ENCODE measurements around the gene SRMS. TPM values are rescaled to one million over a fixed set of nuclear protein-coding genes. Genes with fewer than 3 reads are reported as not detected.

Gene SRMS
- total RNA-seq, 4 donors from 2014 or later, result not detected

DNA sequence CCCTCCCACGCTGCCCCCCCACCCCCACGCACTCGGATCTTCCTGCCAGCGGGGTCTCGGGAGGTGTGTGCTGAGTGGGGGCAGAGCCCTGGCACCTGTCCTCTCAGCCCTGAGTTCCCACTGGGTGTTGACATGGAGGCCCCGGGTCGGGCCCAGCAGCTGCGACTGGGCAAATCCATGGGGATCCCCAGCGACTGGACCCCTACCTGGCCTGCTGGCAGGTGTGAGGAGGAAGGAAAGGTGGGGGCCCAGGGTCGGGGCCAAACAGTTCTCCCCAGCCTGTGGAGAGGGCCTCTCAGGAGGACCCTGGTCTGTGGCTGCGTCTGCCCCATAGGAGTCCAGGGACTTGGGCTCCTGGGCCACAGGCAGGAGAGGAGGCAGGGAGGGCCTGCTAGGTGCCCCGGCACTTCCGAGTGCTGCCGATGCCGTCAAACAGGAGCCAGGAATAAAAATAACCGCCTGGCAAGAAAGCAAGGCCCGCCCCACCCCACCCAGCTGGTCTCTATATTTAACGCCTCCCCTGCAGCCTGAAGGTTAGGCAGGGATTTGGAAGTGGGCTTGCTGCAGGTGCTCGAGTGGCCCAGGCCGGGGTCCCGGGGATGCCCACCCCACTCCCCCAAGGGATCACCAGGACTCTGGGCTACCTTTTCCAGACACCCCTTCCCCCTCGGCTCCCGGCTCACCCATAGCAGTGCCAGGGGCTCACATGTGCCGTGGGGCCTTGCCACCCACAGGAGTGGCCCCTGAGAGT is 47.2 kb downstream of the SRMS start:
- ATAC-seq (ENCODE audit: low FRiP score), result no peak
- DNase-seq (ENCODE audit: low spot score), result no peak
- TF ChIP-seq, protein P1, sequence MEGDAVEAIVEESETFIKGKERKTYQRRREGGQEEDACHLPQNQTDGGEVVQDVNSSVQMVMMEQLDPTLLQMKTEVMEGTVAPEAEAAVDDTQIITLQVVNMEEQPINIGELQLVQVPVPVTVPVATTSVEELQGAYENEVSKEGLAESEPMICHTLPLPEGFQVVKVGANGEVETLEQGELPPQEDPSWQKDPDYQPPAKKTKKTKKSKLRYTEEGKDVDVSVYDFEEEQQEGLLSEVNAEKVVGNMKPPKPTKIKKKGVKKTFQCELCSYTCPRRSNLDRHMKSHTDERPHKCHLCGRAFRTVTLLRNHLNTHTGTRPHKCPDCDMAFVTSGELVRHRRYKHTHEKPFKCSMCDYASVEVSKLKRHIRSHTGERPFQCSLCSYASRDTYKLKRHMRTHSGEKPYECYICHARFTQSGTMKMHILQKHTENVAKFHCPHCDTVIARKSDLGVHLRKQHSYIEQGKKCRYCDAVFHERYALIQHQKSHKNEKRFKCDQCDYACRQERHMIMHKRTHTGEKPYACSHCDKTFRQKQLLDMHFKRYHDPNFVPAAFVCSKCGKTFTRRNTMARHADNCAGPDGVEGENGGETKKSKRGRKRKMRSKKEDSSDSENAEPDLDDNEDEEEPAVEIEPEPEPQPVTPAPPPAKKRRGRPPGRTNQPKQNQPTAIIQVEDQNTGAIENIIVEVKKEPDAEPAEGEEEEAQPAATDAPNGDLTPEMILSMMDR (IDR thresholded peaks at IDR 0.05), result no peak

DNA sequence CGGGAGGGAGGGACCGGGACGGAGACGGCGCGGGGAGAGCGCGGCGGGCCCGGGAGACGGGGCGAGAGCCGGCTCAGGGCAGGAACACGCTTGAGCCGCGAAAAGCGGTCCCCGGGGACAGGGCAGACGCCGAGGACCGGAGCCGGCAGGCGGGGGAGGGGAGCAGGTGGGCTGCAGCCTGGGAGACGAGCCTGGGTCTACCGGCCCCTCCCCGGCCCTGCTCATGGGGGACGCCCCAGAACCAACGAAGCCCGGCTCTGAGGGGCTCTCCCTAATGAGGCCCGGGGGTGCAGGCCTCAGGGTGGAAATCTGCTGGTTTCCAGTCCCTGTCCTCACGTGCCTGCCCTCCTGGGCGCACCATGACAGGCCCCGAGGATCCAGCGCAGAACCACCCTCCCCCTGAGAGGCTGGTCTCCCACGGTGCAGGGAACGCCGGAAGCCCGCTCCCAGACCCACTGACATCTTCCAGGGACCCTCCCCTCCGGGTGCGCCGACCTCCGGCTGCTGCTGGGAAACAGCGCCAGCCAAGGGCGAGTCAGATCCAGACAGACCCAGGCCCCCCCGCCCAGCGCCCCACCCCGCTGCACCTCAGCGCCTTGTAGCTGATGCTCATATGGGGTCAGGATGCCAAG is 48.1 kb downstream of the SRMS start:
- TF ChIP-seq, protein P1 (IDR thresholded peaks at IDR 0.05), result no peak
- ATAC-seq (ENCODE audit: low FRiP score), result no peak
- DNase-seq (ENCODE audit: low spot score), result no peak

DNA sequence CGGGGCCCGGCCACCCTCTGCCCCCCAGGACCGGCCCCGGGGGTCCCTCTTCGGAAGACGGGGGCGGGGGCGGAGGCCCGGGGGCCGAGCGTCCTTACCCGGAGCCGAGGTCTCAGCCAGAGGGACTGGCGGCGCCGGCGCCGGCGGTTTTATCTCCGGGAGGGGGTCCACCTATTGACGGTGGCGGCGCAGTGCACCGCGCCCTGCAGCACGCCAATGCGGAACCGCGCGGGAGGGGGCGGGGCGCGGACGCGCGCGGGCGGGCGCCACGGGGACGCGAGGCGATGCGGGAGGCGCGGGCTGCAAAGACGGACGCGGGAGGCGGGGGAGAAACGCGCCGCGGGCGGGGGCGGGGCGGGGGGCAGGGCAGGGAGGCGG is 48.6 kb downstream of the SRMS start, which contains the start of gene EEF1A2:
Gene EEF1A2 (minus strand): TSS at position 124 of the 378 bp plus-strand sequence. CDS start 1,320 bp downstream, outside the sequence.
- DNase-seq (ENCODE audit: low spot score) (no peak), ATAC-seq (ENCODE audit: low FRiP score) (no peak)
- TF ChIP-seq, protein P1 (IDR thresholded peaks at IDR 0.05), result no peak

DNA sequence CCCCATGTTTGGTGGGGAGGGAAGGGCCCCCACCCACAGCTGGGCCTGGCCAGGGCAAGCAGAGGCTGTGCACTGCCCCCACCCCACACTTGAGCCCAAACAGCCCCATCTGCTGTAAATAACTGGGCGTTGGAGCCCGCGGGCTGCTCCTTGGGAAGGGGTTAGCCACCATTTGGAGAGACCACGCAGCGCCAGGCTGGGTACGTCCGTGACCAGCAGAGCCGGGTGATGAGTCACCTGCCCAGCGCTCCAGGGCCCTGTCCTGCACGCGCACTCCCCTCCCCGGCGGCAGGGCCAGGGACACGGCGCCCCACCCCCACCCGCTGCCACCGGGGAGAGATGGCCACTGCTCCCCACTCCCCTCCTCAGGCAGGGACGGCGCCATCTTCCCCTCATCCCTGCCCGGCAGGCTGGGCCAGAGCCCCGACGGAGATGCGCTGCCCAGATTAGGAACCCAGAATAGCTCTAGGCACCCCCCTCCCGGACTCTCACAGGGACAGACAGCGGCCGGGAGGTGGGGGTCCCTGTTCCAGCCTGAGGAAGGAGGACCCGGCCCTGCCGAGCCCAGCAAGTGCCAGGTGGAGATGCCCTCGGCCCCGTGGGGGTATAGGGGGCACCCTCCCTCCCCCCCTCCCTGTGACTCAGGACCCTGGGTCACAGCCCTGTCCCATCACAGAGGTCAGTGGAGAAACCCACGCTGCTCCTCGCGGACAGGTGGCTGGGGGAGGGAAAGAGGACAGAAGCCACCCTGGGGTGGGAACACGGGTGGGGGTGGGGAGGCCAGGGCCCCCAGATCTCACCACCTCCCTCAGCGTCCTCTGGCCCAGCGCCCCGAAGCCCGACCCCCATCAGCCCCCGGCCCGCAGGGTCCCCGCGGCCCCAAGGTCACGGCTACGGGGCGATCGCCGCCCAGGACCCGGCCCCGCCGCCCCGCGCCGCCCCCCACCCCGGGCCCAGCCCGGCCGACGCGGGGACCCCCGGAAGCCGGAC is 49.3 kb downstream of the SRMS start:
- ATAC-seq (ENCODE audit: low FRiP score) (no peak), DNase-seq (ENCODE audit: low spot score) (no peak)
- TF ChIP-seq, protein P1 (IDR thresholded peaks at IDR 0.05), result no peak

DNA sequence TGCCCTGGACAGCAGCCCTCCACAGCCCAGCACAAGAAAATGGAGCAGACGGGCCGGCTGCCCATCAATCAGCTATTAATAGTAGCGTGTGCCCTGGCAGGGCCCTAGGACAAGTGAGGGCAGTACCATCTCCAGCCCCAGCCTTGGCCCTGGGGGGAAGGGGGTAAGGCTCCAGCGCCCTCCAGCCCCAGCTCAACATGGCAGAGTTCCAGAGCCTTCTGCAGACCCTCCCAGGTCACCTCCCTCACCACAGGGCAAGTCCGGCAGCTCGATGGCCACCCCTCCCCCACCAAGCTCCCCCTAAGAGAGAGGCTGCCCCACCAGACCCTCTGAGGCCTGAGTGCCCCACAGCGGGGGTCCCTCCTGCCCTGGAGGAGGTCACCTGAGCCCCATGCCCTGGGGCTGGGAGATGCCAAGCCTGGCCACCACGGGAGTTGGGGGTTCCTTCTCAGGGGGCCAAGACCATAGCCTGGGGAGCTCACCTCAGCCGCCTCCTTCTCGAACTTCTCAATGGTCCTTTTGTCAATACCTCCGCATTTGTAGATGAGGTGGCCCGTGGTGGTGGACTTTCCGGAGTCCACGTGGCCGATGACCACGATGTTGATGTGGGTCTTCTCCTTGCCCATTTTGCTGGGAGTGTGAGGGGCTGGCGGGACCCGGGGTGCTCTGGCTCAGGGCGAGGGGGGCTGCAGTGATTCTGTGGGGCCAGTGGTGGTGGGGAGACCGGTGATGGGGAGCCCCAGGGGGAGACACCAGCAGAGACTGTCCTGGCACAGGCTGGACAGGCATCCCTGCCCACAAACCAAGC is 50.2 kb downstream of the SRMS start:
- TF ChIP-seq, protein P1 (IDR thresholded peaks at IDR 0.05), result no peak
- ATAC-seq (ENCODE audit: low FRiP score) (no peak), DNase-seq (ENCODE audit: low spot score) (no peak)

DNA sequence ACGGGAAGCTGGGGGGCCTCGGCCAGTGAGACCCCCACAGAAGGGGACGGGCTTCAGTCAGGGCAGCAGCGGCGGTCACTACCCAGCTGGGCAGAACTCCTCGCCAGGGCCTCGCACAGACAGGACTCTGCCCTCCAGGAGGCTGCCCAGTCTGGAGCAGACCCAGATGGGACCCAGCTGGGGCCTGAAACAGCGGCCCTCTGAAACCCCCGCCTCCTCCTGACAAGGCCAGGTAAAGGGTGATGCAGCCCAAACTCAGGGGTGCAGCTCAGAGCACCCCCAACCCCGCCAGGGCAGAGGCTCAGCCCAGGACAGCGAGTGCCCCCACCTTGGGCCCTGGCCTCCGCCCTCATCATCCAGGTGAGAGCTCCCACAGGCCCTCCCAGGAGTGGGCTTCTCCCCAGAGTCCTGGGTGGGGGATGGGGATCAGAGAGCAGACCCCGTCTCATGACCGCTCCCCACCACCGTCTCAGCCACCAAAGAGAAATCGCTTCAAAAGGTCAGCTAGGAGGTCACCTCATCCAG is 50.9 kb downstream of the SRMS start:
- ATAC-seq (ENCODE audit: low FRiP score) (peak; percentile 7), DNase-seq (ENCODE audit: low spot score) (no peak)
- TF ChIP-seq, protein P1 (IDR thresholded peaks at IDR 0.05), result no peak

All from omental fat pad (tissue), 4 donors.